ENCODE results near the gene WNT2B. TPM values are rescaled to one million over a fixed set of nuclear protein-coding genes. Genes with fewer than 3 reads are reported as not detected.

The WNT2B gene
- total and polyA plus RNA-seq, 2 of the 8 experiments (the other 6 are each of a cell fraction or from before 2014, with no cell fraction given): 0.33 to 2.0 TPM

GRCh38 chr1:112524986-112525385 is 16.2 kb downstream of the WNT2B start:
- no peaks in the 10 kb centered on the region for H4K20me1 ChIP-seq (replicated peaks in 1 of 2; ENCODE audit: control insufficient read depth in 1 of 2, insufficient read depth in 2 of 2, low read length in 2 of 2)
- WGBS, 2 experiments (ENCODE audit: extremely low coverage in 1 of 2, insufficient coverage in 1 of 2, insufficient read length in 1 of 2, insufficient replicate concordance in 2 of 2, low coverage in 1 of 2, low lambda C conversion rate in 2 of 2, missing lambda C conversion rate in 1 of 2): 75% methylated on average over 1 of the region's 1 CpG; no CpG with 5 or more reads in 1 of the 2 experiments
- H3K79me2 ChIP-seq (ENCODE audit: control insufficient read depth in 1 of 2, insufficient read depth in 2 of 2, low read length in 2 of 2): no peaks in the 10 kb centered on the region
- 0 out of 2 replicates have a peak overlapping the region, but pooled peaks have one; percentile 18 for H2BK15ac ChIP-seq (ENCODE audit: low read length)
- H2BK120ac ChIP-seq (replicated peaks; ENCODE audit: low read depth, low read length): no peak overlapping the region
- no peak overlapping the region for H4K5ac ChIP-seq (ENCODE audit: insufficient read length, low read depth, low read length)
- no peak overlapping the region for H2AK5ac ChIP-seq (ENCODE audit: low read depth, low read length)
- no peak overlapping the region for H3K56ac ChIP-seq (replicated peaks; ENCODE audit: insufficient read length, low read depth, low read length)
- no peak for DNase-seq (ENCODE audit: low read depth in 1 of 2, low spot score in 2 of 2)
- no peak overlapping the region for H2BK12ac ChIP-seq (ENCODE audit: low read depth, low read length)
- H3K36me3 ChIP-seq (ENCODE audit: control insufficient read depth in 2 of 4, insufficient read depth in 4 of 4, low read length in 3 of 4): no peaks in the 10 kb centered on the region
- no peak overlapping the region for H3K18ac ChIP-seq (ENCODE audit: extremely low read depth, low read length)
- no peak overlapping the region for H4K91ac ChIP-seq (replicated peaks; ENCODE audit: insufficient read length, low read length)
- TF ChIP-seq TAF7 (optimal IDR thresholded peaks at IDR 0.05; ENCODE audit: borderline replicate concordance, low read depth, low read length) (no peak), CEBPB (IDR thresholded peaks at IDR 0.05; ENCODE audit: low read depth, low read length) (no peak)
- peak overlapping the region; percentile 17 to 26; a peak in 2 of 4 replicates for H3K4me2 ChIP-seq (ENCODE audit: insufficient read depth in 1 of 2, low read depth in 2 of 2, low read length in 2 of 2)
- H3K23me2 ChIP-seq (ENCODE audit: low read depth, low read length): no peaks in the 10 kb centered on the region; the same call in 1 of the 2 replicates
- no peak overlapping the region for H3K9ac ChIP-seq (replicated peaks in 1 of 4; ENCODE audit: extremely low read depth in 1 of 4, low read depth in 3 of 4, low read length in 3 of 4)
- no peak overlapping the region for H3K14ac ChIP-seq (ENCODE audit: insufficient read length)
- H4K8ac ChIP-seq (ENCODE audit: extremely low read depth, insufficient read depth, low read length): no peak overlapping the region
- no peak overlapping the region for H3K4ac ChIP-seq (replicated peaks; ENCODE audit: insufficient read length, low read depth, low read length)
- POLR2A ChIA-PET (ENCODE audit: partially characterized antibody): interaction anchor here (1.1 to 3.9 kb wide), 2 partner anchors 15 to 29 kb away, joined by 3 to 22 read pairs; partner anchors contain the start of gene WNT2B
- H3K4me3 ChIP-seq (ENCODE audit: extremely low read depth in 1 of 4, insufficient read depth in 2 of 4, low read depth in 3 of 4, low read length in 4 of 4): peak overlapping the region in 1 of 4 experiments; percentile 0; a peak in 1 of 8 replicates
- no peak overlapping the region for H3K27ac ChIP-seq (ENCODE audit: low read depth, low read length)
- no peak overlapping the region for H2BK5ac ChIP-seq (ENCODE audit: low read depth, low read length)
- no peak overlapping the region for H2BK20ac ChIP-seq (ENCODE audit: low read length)
- no peak for FAIRE-seq
- H3K4me1 ChIP-seq (replicated peaks in 1 of 4; ENCODE audit: control insufficient read depth in 3 of 4, insufficient read depth in 4 of 4, low read length in 3 of 4): peaks cover 8 to 14% (median 10%) of the 10 kb centered on the region in 4 experiments; a peak in 6 of 7 replicates
- H3K79me1 ChIP-seq (ENCODE audit: low read depth, low read length): no peaks in the 10 kb centered on the region
- CTCF ChIA-PET (ENCODE audit: partially characterized antibody): interaction anchor here (1.0 to 2.1 kb wide), 4 partner anchors 12 to 191 kb away, joined by 3 to 5 read pairs (median 3); no protein-coding TSS in a partner anchor
- no peak overlapping the region for H2AFZ ChIP-seq (ENCODE audit: low read length)
- no peaks in the 10 kb centered on the region for H3K9me3 ChIP-seq (ENCODE audit: insufficient read depth in 2 of 2, low read depth in 1 of 2, low read length in 1 of 2)
- no peak overlapping the region for H3K23ac ChIP-seq (ENCODE audit: insufficient read length)
- no peaks in the 10 kb centered on the region for H3K27me3 ChIP-seq (replicated peaks in 1 of 4; ENCODE audit: control insufficient read depth in 3 of 4, extremely low read depth in 1 of 4, insufficient read depth in 3 of 4, low read length in 3 of 4)
